Neural cell (in vitro differentiated cells): Measurements from ENCODE around the gene SYT13. TPM values are rescaled to one million over a fixed set of nuclear protein-coding genes. Genes with fewer than 3 reads are reported as not detected.

ENCODE experiments used
- H2AFZ ChIP-seq: fragments of 200-600, 300-800 bp; sonication (generic), shearing (Covaris generic); 2 replicates; pipeline ENCODE4 v1.6.0; 2014; ENCODE audit warnings: low read depth, mild to moderate bottlenecking, antibody characterized with exemption, low read length, moderate library complexity
- H3F3A ChIP-seq: fragments of 200-600 bp; shearing (Covaris generic); 2 replicates; pipeline ENCODE4 v1.6.1; 2016; ENCODE audit warnings: mild to moderate bottlenecking, moderate library complexity, mixed read lengths, antibody characterized with exemption, low read length; ENCODE audit not compliant: insufficient read depth, poor library complexity, severe bottlenecking
- H3K27ac ChIP-seq: fragments of 200-600, 300-800 bp; sonication (generic), shearing (Covaris generic); 2 replicates; pipeline ENCODE4 v1.5.1; 2014; ENCODE audit warnings: mild to moderate bottlenecking, low read length, moderate library complexity
- H3K27me3 ChIP-seq: fragments of 300-800, 200-600 bp; sonication (generic), shearing (Covaris generic); 2 replicates; pipeline ENCODE4 v1.6.0; 2014; ENCODE audit warnings: mild to moderate bottlenecking, low read depth, low read length, moderate library complexity; ENCODE audit not compliant: insufficient read depth
- H3K36me3 ChIP-seq: fragments of 300-800, 200-600 bp; sonication (generic), shearing (Covaris generic); 2 replicates; pipeline ENCODE4 v1.5.1; 2014; ENCODE audit warnings: mild to moderate bottlenecking, antibody characterized with exemption, low read length, moderate library complexity; ENCODE audit not compliant: insufficient read depth
- H3K4me2 ChIP-seq: fragments of 300-800, 200-600 bp; sonication (generic), shearing (Covaris generic); 2 replicates; pipeline ENCODE4 v1.6.0; 2014; ENCODE audit warnings: mild to moderate bottlenecking, low read length
- H3K4me3 ChIP-seq: fragments of 300-800, 200-600 bp; sonication (generic), shearing (Covaris generic); 2 replicates; pipeline ENCODE4 v1.5.1; 2014; ENCODE audit warnings: mild to moderate bottlenecking, low read length, moderate library complexity
- H3K79me2 ChIP-seq: fragments of 200-600 bp; shearing (Covaris generic); replicated peaks from 2 replicates; pipeline ENCODE4 v1.6.0; 2014; ENCODE audit warnings: mild to moderate bottlenecking, low read length, moderate library complexity; ENCODE audit not compliant: insufficient read depth
- H3K9ac ChIP-seq: fragments of 300-800, 200-600 bp; sonication (generic), shearing (Covaris generic); 2 replicates; pipeline ENCODE4 v1.6.1; 2016; ENCODE audit warnings: mild to moderate bottlenecking, low read length, mixed read lengths
- H3K9me2 ChIP-seq: fragments of 200-600 bp; shearing (Covaris generic); 2 replicates; pipeline ENCODE4 v1.6.1; 2016; ENCODE audit warnings: mild to moderate bottlenecking, low read length, mixed read lengths; ENCODE audit not compliant: insufficient read depth
- H3K9me3 ChIP-seq: fragments of 200-600, 300-800 bp; sonication (generic), shearing (Covaris generic); 2 replicates; pipeline ENCODE4 v1.6.1; 2016; ENCODE audit warnings: mild to moderate bottlenecking, mixed run types, low read length, moderate library complexity, mixed read lengths
- H4K20me1 ChIP-seq: fragments of 200-600 bp; shearing (Covaris generic); 2 replicates; pipeline ENCODE4 v1.6.1; 2016; ENCODE audit warnings: mild to moderate bottlenecking, mixed run types; ENCODE audit not compliant: insufficient read depth
- CTCF ChIP-seq: fragments of 450-650 bp; IDR thresholded peaks from 2 replicates; pipeline ENCODE4 v1.5.1; 2014; ENCODE audit warnings: antibody characterized with exemption, mild to moderate bottlenecking, moderate library complexity; ENCODE audit not compliant: poor library complexity, severe bottlenecking
- EP300 ChIP-seq: fragments of 450-650 bp; conservative IDR thresholded peaks from 2 replicates; pipeline ENCODE4 v1.6.1; 2014; ENCODE audit warnings: antibody characterized with exemption, mild to moderate bottlenecking, moderate library complexity; ENCODE audit not compliant: poor library complexity, severe bottlenecking
- EZH2 ChIP-seq: fragments of 200-600, 300-800 bp; shearing (Covaris generic), sonication (generic); IDR thresholded peaks from 2 replicates; pipeline ENCODE4 v1.6.1; 2014; ENCODE audit warnings: antibody characterized with exemption, low read length, borderline replicate concordance, mild to moderate bottlenecking; ENCODE audit not compliant: insufficient read depth, poor library complexity, severe bottlenecking
- MXI1 ChIP-seq: fragments of 450-650 bp; conservative IDR thresholded peaks from 2 replicates; pipeline ENCODE4 v1.6.1; 2014; ENCODE audit warnings: antibody characterized with exemption, mild to moderate bottlenecking; ENCODE audit not compliant: poor library complexity, severe bottlenecking
- POLR2AphosphoS5 ChIP-seq: IDR thresholded peaks from 2 replicates; pipeline ENCODE4 v1.6.1; 2012
- RAD21 ChIP-seq: fragments of 450-650 bp; conservative IDR thresholded peaks from 2 replicates; pipeline ENCODE4 v1.6.1; 2014; ENCODE audit warnings: antibody characterized with exemption, mild to moderate bottlenecking, moderate library complexity
- REST ChIP-seq: IDR thresholded peaks from 2 replicates; pipeline ENCODE4 v1.6.1; 2012; ENCODE audit warnings: borderline replicate concordance
- SMC3 ChIP-seq: fragments of 450-650 bp; conservative IDR thresholded peaks from 2 replicates; pipeline ENCODE4 v1.6.1; 2014; ENCODE audit warnings: antibody characterized with exemption, mild to moderate bottlenecking, moderate library complexity; ENCODE audit not compliant: poor library complexity
- TAF1 ChIP-seq: IDR thresholded peaks from 2 replicates; pipeline ENCODE4 v1.6.1; 2012; ENCODE audit warnings: low read depth
- polyA plus RNA-seq: library from polyadenylated mRNA; depleted of rRNA; stranded (reverse); fragments of >200 nt; gene quantifications from 2 replicates; pipeline ENCODE4 v1.2.3, GENCODE V29; 2014

SYT13 gene
- polyA plus RNA-seq, 1 donor from 2014 or later, result 60.8 TPM

GRCh38 chr11:45334836-45335235 lies 48.7 kb upstream of the SYT13 start:
- no peaks in the 10 kb centered on the region for H4K20me1 ChIP-seq
- H3K79me2 ChIP-seq, result no peaks in the 10 kb centered on the region
- H3K27me3 ChIP-seq, result no peaks in the 10 kb centered on the region
- no peak for TF ChIP-seq REST
- TF ChIP-seq TAF1, result no peak
- TF ChIP-seq MXI1, result no peak
- no peak for TF ChIP-seq SMC3
- no peak for TF ChIP-seq CTCF
- no peak for TF ChIP-seq EP300
- TF ChIP-seq POLR2AphosphoS5, result no peak
- no peak for TF ChIP-seq EZH2
- no peak for TF ChIP-seq RAD21
- H3K9me3 ChIP-seq, result no peaks in the 10 kb centered on the region
- no peaks in the 10 kb centered on the region for H3K36me3 ChIP-seq
- no peaks in the 10 kb centered on the region for H3F3A ChIP-seq
- H3K9me2 ChIP-seq, result no peaks in the 10 kb centered on the region
- no peak overlapping the region for H3K9ac ChIP-seq
- H3K4me3 ChIP-seq, result no peak overlapping the region
- no peak overlapping the region for H3K27ac ChIP-seq
- H3K4me2 ChIP-seq, result no peak overlapping the region
- H2AFZ ChIP-seq, result no peak overlapping the region

GRCh38 chr11:45334410-45334809 lies 48.3 kb upstream of the SYT13 start:
- no peak overlapping the region for H3K4me3 ChIP-seq
- TF ChIP-seq RAD21, result no peak
- TF ChIP-seq POLR2AphosphoS5, result no peak
- TF ChIP-seq TAF1, result no peak
- no peak for TF ChIP-seq CTCF
- TF ChIP-seq EZH2, result no peak
- TF ChIP-seq MXI1, result no peak
- no peak for TF ChIP-seq REST
- TF ChIP-seq SMC3, result no peak
- no peak for TF ChIP-seq EP300
- H3K9ac ChIP-seq, result no peak overlapping the region
- H3K79me2 ChIP-seq, result no peaks in the 10 kb centered on the region
- H2AFZ ChIP-seq, result no peak overlapping the region
- no peaks in the 10 kb centered on the region for H3K36me3 ChIP-seq
- H3K9me2 ChIP-seq, result no peaks in the 10 kb centered on the region
- H3K9me3 ChIP-seq, result no peaks in the 10 kb centered on the region
- H3K4me2 ChIP-seq, result no peak overlapping the region
- no peaks in the 10 kb centered on the region for H3F3A ChIP-seq
- no peaks in the 10 kb centered on the region for H3K27me3 ChIP-seq
- H3K27ac ChIP-seq, result no peak overlapping the region
- H4K20me1 ChIP-seq, result no peaks in the 10 kb centered on the region
